SH-SY5Y (cell line): ENCODE results near the gene NAALADL2.

ENCODE experiments used
- GATA2 ChIP-seq: IDR thresholded peaks from 2 replicates; pipeline ENCODE4 v1.6.1; 2011; ENCODE audit warnings: mild to moderate bottlenecking, low read depth, low read length
- GATA3 ChIP-seq: IDR thresholded peaks from 2 replicates; pipeline ENCODE4 v1.6.1; 2011; ENCODE audit warnings: low read depth, mild to moderate bottlenecking, low read length, moderate library complexity

Gene NAALADL2

DNA sequence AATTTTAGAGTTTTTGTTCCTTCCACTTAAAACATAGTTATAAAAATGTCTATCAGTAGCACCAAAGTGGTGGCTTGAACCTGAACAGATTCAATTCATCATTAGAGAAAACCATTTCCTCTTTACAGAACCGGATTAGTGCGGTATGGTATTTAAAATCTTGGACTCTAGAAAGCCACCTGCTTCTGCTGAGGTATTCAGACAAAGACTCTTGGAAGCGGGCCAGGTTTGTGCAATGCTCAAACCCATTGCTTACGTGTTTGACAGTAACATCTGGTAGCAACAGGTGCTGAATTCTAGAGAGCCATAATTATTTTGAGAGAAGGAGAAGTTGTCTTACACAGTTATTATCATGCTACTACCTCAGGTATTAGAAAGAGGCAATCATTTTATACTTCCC lies 290.5 kb downstream of the NAALADL2 start:
- TF ChIP-seq GATA2 = no peak
- no peak for TF ChIP-seq GATA3

GRCh38 chr3:175150812-175151401 lies 291.8 kb downstream of the NAALADL2 start:
- TF ChIP-seq GATA3 = no peak
- TF ChIP-seq GATA2 = no peak

DNA sequence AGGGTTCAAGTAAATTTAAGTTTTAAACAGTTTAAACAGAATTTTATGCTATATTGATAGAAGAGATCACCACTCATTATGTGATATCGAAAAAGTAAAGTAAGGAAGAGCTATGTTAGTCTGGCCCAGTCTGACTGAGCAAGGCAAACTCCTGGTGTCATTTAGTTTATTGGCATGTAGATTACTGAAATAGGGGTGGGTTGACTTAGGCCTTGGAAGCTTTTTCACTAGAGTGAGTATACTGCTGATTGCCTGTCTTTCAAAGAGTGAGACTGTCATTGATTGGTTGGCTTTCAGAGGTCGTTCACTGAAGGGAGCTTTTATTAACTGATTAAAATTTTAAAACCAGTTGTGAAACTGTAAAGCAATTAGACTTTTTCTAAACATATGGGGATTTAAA lies 294.5 kb downstream of the NAALADL2 start:
- TF ChIP-seq GATA3 = no peak
- no peak for TF ChIP-seq GATA2

- no peak for TF ChIP-seq GATA2
- TF ChIP-seq GATA3 = no peak
Observed at GRCh38 chr3:175155172-175155571, 296.0 kb downstream of the NAALADL2 start.

GRCh38 chr3:175159202-175159601 lies 300.1 kb downstream of the NAALADL2 start:
- no peak for TF ChIP-seq GATA3
- no peak for TF ChIP-seq GATA2

- TF ChIP-seq GATA3 (no peak), GATA2 (no peak)
Observed at GRCh38 chr3:175161291-175161690, 302.2 kb downstream of the NAALADL2 start.

- TF ChIP-seq GATA3 (no peak), GATA2 (no peak)
Observed at GRCh38 chr3:175163686-175164085, 304.6 kb downstream of the NAALADL2 start.

GRCh38 chr3:175176556-175176955 lies 317.4 kb downstream of the NAALADL2 start:
- TF ChIP-seq GATA2 (no peak), GATA3 (no peak)

DNA sequence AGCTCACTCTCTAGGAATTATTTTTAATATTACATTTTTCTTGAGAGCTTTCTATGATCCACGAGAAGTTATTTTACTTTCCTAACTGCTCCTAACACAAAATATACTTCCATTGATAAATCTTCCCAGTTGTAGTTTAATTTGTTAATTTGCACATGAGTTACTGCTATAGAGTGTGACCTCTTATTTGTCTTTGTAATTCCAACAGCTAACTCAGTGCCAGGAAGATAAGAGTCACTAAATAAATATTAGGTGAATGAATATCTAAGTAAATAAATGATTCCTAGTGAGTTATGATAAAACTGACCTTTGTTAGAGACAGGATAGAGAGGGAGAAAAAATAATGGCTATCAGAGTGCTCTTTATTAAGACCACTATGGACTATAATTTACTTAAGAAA lies 319.9 kb downstream of the NAALADL2 start:
- TF ChIP-seq GATA2 (no peak), GATA3 (no peak)

DNA sequence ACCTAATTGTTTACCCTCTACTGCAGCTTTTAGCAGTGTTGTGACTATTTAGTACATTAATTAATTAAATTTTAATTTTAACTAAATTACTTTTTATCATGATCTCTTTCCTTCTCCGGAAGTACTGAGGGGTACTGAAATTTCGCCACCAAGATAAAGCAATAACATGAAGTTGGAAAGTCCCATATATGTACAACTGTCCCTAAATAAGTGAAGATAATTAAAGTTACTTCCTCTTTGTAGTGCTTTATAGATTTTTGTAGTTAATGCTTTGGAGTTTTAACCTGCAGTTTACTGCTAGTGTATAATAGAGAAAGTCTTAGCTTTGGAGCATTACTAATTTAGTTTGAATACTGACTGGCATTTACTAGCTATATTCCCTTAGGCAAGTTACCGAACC lies 325.3 kb downstream of the NAALADL2 start:
- TF ChIP-seq GATA2 = no peak
- no peak for TF ChIP-seq GATA3

GRCh38 chr3:175185903-175186302 lies 326.8 kb downstream of the NAALADL2 start:
- TF ChIP-seq GATA2 (no peak), GATA3 (no peak)

DNA sequence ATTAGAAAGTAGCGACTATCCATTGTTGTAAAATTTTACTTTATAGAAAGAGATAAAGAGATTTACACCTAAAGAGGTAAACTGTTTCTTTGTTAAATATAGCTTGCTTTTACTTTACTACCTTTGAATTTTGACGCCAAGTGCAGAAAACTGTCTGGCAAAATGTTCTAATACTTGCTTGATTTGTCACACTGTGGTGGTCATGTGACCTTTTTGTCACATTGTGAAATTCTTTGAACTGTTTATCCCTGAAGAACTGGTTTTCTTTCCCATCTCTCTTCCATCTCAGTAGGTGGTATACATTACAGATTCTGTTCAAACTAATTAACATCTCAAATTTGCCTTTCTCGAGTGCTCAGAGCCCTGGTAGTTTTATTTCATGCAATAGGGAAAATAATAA lies 327.4 kb downstream of the NAALADL2 start:
- TF ChIP-seq GATA2 (no peak), GATA3 (no peak)

GRCh38 chr3:175187586-175187985 lies 328.5 kb downstream of the NAALADL2 start:
- no peak for TF ChIP-seq GATA2
- TF ChIP-seq GATA3 = no peak

DNA sequence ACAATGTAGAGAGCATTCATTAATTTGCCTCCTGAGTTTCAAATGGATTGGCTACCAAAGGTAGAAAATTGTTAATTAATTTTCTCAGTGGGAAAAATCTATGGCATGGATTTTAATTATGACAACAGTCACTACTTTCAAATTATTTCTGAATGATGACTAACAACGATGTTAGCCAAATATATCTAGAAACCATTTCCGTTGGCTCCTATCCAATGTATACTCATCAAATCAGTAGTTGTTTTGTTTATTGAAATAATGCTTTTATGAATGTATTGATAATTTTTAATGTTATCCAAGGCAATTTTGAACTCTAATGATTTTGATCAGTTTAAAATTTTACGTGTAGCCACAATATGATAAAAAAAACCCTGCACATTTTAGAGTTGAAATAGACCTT lies 333.4 kb downstream of the NAALADL2 start:
- TF ChIP-seq GATA3 (no peak), GATA2 (no peak)

GRCh38 chr3:175193815-175194518 lies 334.8 kb downstream of the NAALADL2 start:
- no peak for TF ChIP-seq GATA2

- TF ChIP-seq GATA3 (no peak), GATA2 (no peak)
Observed at GRCh38 chr3:175198991-175199783, 340.1 kb downstream of the NAALADL2 start.
